BLaER1 treated with 17β-estradiol and CSF1 and Interleukin-3, amounts not matched to agents 10 nM and 100 nM (cell line): ENCODE data around the gene LINC00305.

ENCODE experiments used
- H3K27ac ChIP-seq, 11 experiments: shearing (Covaris generic); formaldehyde crosslinking; 2 replicates each; pipeline ENCODE4 v1.8.1; 2022
- H3K27me3 ChIP-seq, 11 experiments: shearing (Covaris generic); formaldehyde crosslinking; 2 replicates each; pipeline ENCODE4 v1.8.1; 2022
- H3K36me3 ChIP-seq, 11 experiments: shearing (Covaris generic); formaldehyde crosslinking; 2 replicates each; pipeline ENCODE4 v1.8.1; 2022
- H3K4me1 ChIP-seq, 10 experiments: shearing (Covaris generic); formaldehyde crosslinking; 2 replicates each; pipeline ENCODE4 v1.8.1; 2022
- H3K4me2 ChIP-seq, 11 experiments: shearing (Covaris generic); formaldehyde crosslinking; 2 replicates each; pipeline ENCODE4 v1.8.1; 2022
- H3K4me3 ChIP-seq, 10 experiments: shearing (Covaris generic); formaldehyde crosslinking; 2 replicates each; pipeline ENCODE4 v1.8.1; 2022
- H3K9ac ChIP-seq, 11 experiments: shearing (Covaris generic); formaldehyde crosslinking; 2 replicates each; pipeline ENCODE4 v1.8.1; 2022
- H3K9me3 ChIP-seq, 11 experiments: shearing (Covaris generic); formaldehyde crosslinking; replicated peaks in 1 of 11; 2 replicates each; pipeline ENCODE4 v1.8.1; 2022
- H4K20me1 ChIP-seq, 11 experiments: shearing (Covaris generic); formaldehyde crosslinking; 2 replicates each; pipeline ENCODE4 v1.8.1; 2022
- Cebpa-rat ChIP-seq, 11 experiments: shearing (Covaris generic); IDR thresholded peaks; 2 replicates each; pipeline ENCODE4 v1.8.1; 2022

The LINC00305 gene

GRCh38 chr18:64082054-64082453 is 66.8 kb downstream of the LINC00305 start:
- Histone ChIP-seq H3K36me3 (no peaks in the 10 kb centered on the region), H3K4me2 (no peak overlapping the region)
- no peak for TF ChIP-seq Cebpa-rat (IDR thresholded peaks at IDR 0.05)

DNA sequence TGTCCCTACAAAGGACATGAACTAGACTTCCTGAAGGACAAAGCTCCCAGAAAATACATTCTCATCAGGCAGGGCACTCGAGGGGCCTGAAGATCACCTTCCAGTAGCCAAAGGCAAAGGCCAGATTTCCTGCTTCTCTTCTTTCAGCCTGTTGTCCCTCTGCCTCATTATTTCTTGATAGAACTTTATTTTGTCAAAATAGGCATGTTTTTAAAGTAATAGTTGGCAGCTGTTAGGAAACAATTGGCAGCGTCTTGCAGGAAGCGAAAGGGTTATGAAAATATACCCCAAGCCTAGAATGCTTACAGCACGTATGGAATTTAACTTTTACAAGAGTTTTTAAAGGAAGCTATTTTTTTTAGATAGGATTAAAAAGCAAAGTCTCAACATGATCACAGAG is 74.9 kb downstream of the LINC00305 start:
- H3K9me3 ChIP-seq = peaks cover 5 to 7% (median 6%) of the 10 kb centered on the region in 11 experiments; a peak in 20 of 22 replicates
- H3K36me3 ChIP-seq = no peaks in the 10 kb centered on the region
- H3K9ac ChIP-seq = no peak overlapping the region
- no peak overlapping the region for H3K4me2 ChIP-seq
- no peaks in the 10 kb centered on the region for H3K27me3 ChIP-seq
- H3K27ac ChIP-seq = no peak overlapping the region
- H3K4me3 ChIP-seq = no peak overlapping the region
- no peak for TF ChIP-seq Cebpa-rat (IDR thresholded peaks at IDR 0.05)
- H4K20me1 ChIP-seq = no peaks in the 10 kb centered on the region
- H3K4me1 ChIP-seq = no peaks in the 10 kb centered on the region

More at GRCh38 chr18:64082054-64082453, 66.8 kb downstream of the LINC00305 start:
- Histone ChIP-seq H3K27ac (no peak overlapping the region), H3K4me3 (no peak overlapping the region), H3K4me1 (no peaks in the 10 kb centered on the region), H4K20me1 (no peaks in the 10 kb centered on the region), H3K27me3 (no peaks in the 10 kb centered on the region), H3K9ac (no peak overlapping the region), H3K9me3 (no peaks in the 10 kb centered on the region)

DNA sequence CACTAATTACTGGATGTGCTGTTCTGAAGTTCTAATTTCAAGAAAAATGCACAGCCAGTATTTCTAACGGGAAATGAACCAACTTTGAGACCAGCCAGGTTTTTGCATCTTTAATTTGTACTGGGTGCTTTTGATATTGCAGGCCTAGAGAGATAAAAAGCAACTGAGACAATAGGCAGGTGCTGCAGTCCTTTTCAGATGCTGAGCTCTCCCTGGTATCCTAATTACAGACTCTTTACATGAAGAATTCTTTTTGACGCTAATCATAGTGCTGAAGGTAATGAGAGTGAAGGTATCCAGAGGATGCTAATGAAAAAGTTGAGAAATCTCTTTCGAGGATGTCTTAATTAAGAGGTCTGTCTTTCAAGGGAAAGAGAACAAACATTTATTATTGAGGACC is 93.9 kb downstream of the LINC00305 start:
- Histone ChIP-seq H3K27me3 (no peaks in the 10 kb centered on the region), H3K9me3 (peaks cover 0 to 11% (median 3%) of the 10 kb centered on the region in 11 experiments; a peak in 7 of 22 replicates), H3K4me1 (no peaks in the 10 kb centered on the region), H3K9ac (no peak overlapping the region), H3K36me3 (no peaks in the 10 kb centered on the region), H3K4me3 (no peak overlapping the region), H3K27ac (no peak overlapping the region), H3K4me2 (no peak overlapping the region), H4K20me1 (no peaks in the 10 kb centered on the region)
- no peak for TF ChIP-seq Cebpa-rat (IDR thresholded peaks at IDR 0.05)

DNA sequence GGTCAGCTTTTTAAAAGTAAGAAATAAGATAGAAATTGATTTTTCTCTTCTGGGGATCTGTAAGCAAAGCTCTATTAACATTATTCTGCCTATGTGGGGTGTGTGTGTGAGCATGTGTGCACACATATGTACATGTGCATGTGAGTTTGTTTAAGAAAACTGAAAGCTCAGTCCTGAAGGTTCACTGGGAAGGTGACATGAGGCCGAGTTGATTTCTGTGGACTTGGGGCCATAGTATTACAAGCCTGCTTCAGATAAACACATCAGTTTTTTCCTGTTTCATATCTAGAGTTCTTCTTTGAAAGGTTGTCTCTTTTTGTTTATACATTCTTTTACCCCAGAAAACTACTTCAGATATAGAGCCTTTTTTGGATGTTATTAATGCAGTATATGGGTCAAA is 95.6 kb downstream of the LINC00305 start:
- TF ChIP-seq Cebpa-rat (IDR thresholded peaks at IDR 0.05) = no peak
- H3K4me1 ChIP-seq = no peaks in the 10 kb centered on the region
- H3K4me3 ChIP-seq = no peak overlapping the region
- H3K9ac ChIP-seq = no peak overlapping the region
- H3K36me3 ChIP-seq = no peaks in the 10 kb centered on the region
- H3K4me2 ChIP-seq = no peak overlapping the region
- H3K9me3 ChIP-seq = peaks cover 0 to 7% (median 0%) of the 10 kb centered on the region in 11 experiments; a peak in 2 of 22 replicates
- no peaks in the 10 kb centered on the region for H4K20me1 ChIP-seq
- H3K27me3 ChIP-seq = no peaks in the 10 kb centered on the region
- no peak overlapping the region for H3K27ac ChIP-seq

DNA sequence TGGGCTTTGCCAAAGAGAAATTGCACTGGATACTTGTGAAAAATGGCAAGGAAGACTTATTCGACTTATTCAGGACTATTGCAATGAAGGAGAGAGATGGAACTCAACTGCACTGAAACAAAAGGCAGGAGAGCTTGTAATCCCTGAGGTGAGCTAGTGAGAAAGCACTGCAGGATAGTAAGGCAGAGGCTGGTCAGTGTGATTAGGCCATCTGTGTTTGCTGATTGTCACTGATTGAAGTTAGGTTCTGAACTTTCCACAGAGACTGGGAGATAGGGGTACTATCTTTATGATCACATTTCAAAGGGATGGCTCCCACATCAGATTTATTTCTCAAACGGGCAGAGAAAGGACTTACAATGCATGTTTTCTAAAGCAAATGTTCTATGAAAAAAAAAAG is 96.1 kb downstream of the LINC00305 start:
- no peak overlapping the region for H3K9ac ChIP-seq
- no peaks in the 10 kb centered on the region for H3K36me3 ChIP-seq
- H3K4me1 ChIP-seq = no peaks in the 10 kb centered on the region
- H3K4me3 ChIP-seq = no peak overlapping the region
- H3K9me3 ChIP-seq = peaks cover 0 to 7% (median 0%) of the 10 kb centered on the region in 11 experiments; a peak in 2 of 22 replicates
- H3K27ac ChIP-seq = no peak overlapping the region
- H3K27me3 ChIP-seq = no peaks in the 10 kb centered on the region
- no peak overlapping the region for H3K4me2 ChIP-seq
- TF ChIP-seq Cebpa-rat (IDR thresholded peaks at IDR 0.05) = no peak
- H4K20me1 ChIP-seq = no peaks in the 10 kb centered on the region

DNA sequence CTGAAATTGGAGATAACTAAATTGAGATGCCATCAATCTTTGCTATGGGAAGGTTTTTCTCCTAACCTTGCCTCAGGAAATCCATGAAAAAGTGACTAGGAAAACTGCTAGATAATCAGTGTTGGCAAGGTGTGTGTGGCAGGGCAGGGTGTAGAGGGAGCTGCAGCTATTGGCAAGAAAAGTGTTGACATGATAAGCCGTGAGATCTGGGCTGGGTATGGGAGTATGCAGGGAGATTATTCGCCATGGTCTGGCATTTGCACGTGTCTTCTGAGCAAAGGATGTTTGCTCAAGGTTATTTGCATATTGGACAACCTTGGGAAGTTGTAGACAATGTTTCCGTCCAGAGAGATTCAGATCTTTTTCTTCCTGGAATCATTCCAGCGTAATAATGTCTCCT is 104.3 kb downstream of the LINC00305 start:
- H3K4me1 ChIP-seq = no peaks in the 10 kb centered on the region

DNA sequence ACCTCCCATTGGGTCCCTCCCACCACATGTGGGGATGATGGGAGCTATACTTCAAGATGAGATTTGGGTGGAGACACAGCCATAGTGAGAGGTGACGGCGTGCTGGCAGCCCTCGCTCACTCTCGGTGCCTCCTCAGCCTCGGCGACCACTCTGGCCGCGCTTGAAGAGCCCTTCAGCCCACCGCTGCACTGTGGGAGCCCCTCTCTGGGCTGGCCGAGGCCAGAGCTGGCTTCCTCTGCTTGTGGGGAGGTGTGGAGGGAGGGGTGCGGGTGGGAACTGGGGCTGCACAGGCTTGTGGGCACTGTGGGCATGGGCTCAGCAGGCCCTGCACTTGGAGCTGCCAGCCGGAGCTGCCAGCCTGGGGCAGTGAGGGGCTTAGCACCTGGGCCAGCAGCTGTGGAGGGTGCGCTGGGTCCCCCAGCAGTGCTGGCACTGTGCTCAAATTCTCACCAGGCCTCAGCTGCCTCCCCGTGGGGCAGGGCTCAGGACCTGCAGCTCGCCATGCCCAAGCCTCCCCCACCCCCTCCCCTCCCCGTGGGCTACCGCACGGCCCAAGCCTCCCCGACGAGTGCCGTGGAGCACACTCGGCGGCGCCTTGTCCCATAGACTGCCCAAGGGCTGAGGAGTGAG is 106.0 kb downstream of the LINC00305 start:
- no peak overlapping the region for H3K4me2 ChIP-seq
- no peaks in the 10 kb centered on the region for H4K20me1 ChIP-seq
- no peak overlapping the region for H3K9ac ChIP-seq
- H3K27me3 ChIP-seq = no peaks in the 10 kb centered on the region
- no peaks in the 10 kb centered on the region for H3K36me3 ChIP-seq
- no peak for TF ChIP-seq Cebpa-rat (IDR thresholded peaks at IDR 0.05)
- H3K9me3 ChIP-seq = peaks cover 7 to 33% (median 21%) of the 10 kb centered on the region in 11 experiments; a peak in 20 of 22 replicates
- H3K4me3 ChIP-seq = no peak overlapping the region
- no peaks in the 10 kb centered on the region for H3K4me1 ChIP-seq
- H3K27ac ChIP-seq = no peak overlapping the region

More for the DNA sequence above, 104.3 kb downstream of the LINC00305 start:
- H3K4me2 ChIP-seq = no peak overlapping the region
- H3K27ac ChIP-seq = no peak overlapping the region
- H3K4me3 ChIP-seq = no peak overlapping the region
- TF ChIP-seq Cebpa-rat (IDR thresholded peaks at IDR 0.05) = no peak
- peaks cover 7 to 33% (median 21%) of the 10 kb centered on the region in 11 experiments; a peak in 20 of 22 replicates for H3K9me3 ChIP-seq
- no peaks in the 10 kb centered on the region for H3K36me3 ChIP-seq
- no peaks in the 10 kb centered on the region for H3K27me3 ChIP-seq
- H3K9ac ChIP-seq = no peak overlapping the region
- H4K20me1 ChIP-seq = no peaks in the 10 kb centered on the region

DNA sequence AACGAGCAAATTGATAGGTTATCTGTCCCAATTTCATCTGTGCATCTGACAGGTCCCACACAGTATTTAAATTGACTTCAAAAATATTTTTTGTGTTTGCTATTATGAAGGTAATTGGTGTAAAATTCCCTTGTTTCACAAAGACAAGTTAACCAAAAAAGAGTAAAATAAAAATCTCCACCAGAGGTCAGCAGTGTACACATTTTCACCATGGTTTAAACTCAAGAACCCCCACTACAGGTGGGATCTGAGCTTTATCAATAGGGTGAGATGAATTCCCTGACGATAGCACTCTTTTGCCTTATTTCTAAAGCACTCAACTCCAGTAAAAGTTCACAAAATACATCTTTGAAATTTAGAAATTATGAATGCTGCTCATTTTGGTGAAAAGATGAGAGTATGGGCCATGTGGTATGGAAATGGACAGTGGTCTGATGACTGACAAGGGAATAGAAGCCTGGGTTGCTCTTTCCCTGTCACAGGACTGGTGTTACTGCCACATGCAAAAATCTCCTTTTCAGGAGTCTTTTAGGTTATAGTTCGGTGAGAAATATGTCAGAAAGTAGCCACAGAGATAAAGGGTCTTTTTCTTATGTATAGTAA is 111.0 kb downstream of the LINC00305 start:
- Histone ChIP-seq H4K20me1 (no peaks in the 10 kb centered on the region), H3K36me3 (no peaks in the 10 kb centered on the region), H3K27ac (no peak overlapping the region), H3K4me3 (no peak overlapping the region), H3K4me1 (no peaks in the 10 kb centered on the region), H3K9ac (no peak overlapping the region), H3K27me3 (no peaks in the 10 kb centered on the region), H3K4me2 (no peak overlapping the region), H3K9me3 (peaks cover 5 to 16% (median 8%) of the 10 kb centered on the region in 11 experiments; a peak in 19 of 22 replicates)
- no peak for TF ChIP-seq Cebpa-rat (IDR thresholded peaks at IDR 0.05)

GRCh38 chr18:64032312-64032711 is 116.6 kb downstream of the LINC00305 start:
- no peaks in the 10 kb centered on the region for H3K9me3 ChIP-seq
- H3K4me2 ChIP-seq = no peak overlapping the region
- no peak overlapping the region for H3K4me3 ChIP-seq
- peaks cover 0 to 11% (median 0%) of the 10 kb centered on the region in 10 experiments; a peak in 6 of 20 replicates for H3K4me1 ChIP-seq
- no peak overlapping the region for H3K27ac ChIP-seq
- no peak overlapping the region for H3K9ac ChIP-seq
- H3K36me3 ChIP-seq = no peaks in the 10 kb centered on the region
- TF ChIP-seq Cebpa-rat (IDR thresholded peaks at IDR 0.05) = no peak
- H3K27me3 ChIP-seq = no peaks in the 10 kb centered on the region
- no peaks in the 10 kb centered on the region for H4K20me1 ChIP-seq

GRCh38 chr18:64031411-64031810 is 117.5 kb downstream of the LINC00305 start:
- Histone ChIP-seq H3K4me3 (no peak overlapping the region), H3K9me3 (peaks cover 0 to 4% (median 0%) of the 10 kb centered on the region in 11 experiments; a peak in 6 of 22 replicates), H3K27me3 (no peaks in the 10 kb centered on the region), H4K20me1 (no peaks in the 10 kb centered on the region), H3K36me3 (no peaks in the 10 kb centered on the region), H3K27ac (no peak overlapping the region), H3K4me2 (no peak overlapping the region), H3K4me1 (peaks cover 0 to 11% (median 0%) of the 10 kb centered on the region in 10 experiments; a peak in 6 of 20 replicates), H3K9ac (no peak overlapping the region)
- TF ChIP-seq Cebpa-rat (IDR thresholded peaks at IDR 0.05) = no peak
